IPS-15b (cell line): ENCODE measurements around the gene SNRK.
"Not testable (repeated sequence)": the region's sequence is repeated elsewhere in the genome, so short reads cannot be mapped to it uniquely, and the experiment has no call there.

Source experiments
- H3K27me3 ChIP-seq: one replicate; pipeline ENCODE4 v1.6.1; 2013; ENCODE audit warnings: low read length; ENCODE audit not compliant: control insufficient read depth, insufficient read depth
- H3K36me3 ChIP-seq: one replicate; pipeline ENCODE4 v1.6.1; 2013; ENCODE audit warnings: low read length; ENCODE audit not compliant: control insufficient read depth, insufficient read depth
- H3K4me1 ChIP-seq: one replicate; pipeline ENCODE4 v1.6.1; 2013; ENCODE audit warnings: mild to moderate bottlenecking, low read length; ENCODE audit not compliant: control insufficient read depth, insufficient read depth
- H3K4me3 ChIP-seq: one replicate; pipeline ENCODE4 v1.5.1; 2013; ENCODE audit warnings: low read depth, low read length
- H3K9ac ChIP-seq: one replicate; pipeline ENCODE4 v1.6.1; 2013; ENCODE audit warnings: low read depth, mild to moderate bottlenecking, low read length
- H3K9me3 ChIP-seq: one replicate; pipeline ENCODE4 v1.6.1; 2013; ENCODE audit warnings: mild to moderate bottlenecking, low read length; ENCODE audit not compliant: control insufficient read depth, insufficient read depth

Gene SNRK

DNA sequence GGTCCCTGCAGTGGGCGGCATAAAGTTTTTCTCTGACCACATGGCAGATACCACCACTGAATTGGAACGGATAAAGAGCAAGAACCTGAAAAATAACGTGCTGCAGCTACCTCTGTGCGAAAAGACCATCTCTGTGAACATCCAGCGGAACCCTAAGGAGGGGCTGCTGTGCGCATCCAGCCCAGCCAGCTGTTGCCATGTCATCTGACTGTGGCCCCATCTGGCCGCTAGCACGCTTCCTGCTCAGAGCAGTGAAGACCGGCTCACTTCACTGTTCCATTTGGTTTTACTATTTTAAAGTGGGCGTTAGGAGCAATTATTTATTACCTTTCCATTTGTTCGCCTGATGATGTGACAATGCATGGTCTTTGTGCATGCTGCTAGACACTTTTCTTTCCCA is 62.0 kb downstream of the SNRK start:
- Histone ChIP-seq H3K4me1 (peaks cover 9% of the 10 kb centered on the region), H3K27me3 (peaks cover 5% of the 10 kb centered on the region), H3K4me3 (no peak overlapping the region), H3K9ac (no peak overlapping the region), H3K36me3 (peaks cover 8% of the 10 kb centered on the region), H3K9me3 (no peaks in the 10 kb centered on the region)

DNA sequence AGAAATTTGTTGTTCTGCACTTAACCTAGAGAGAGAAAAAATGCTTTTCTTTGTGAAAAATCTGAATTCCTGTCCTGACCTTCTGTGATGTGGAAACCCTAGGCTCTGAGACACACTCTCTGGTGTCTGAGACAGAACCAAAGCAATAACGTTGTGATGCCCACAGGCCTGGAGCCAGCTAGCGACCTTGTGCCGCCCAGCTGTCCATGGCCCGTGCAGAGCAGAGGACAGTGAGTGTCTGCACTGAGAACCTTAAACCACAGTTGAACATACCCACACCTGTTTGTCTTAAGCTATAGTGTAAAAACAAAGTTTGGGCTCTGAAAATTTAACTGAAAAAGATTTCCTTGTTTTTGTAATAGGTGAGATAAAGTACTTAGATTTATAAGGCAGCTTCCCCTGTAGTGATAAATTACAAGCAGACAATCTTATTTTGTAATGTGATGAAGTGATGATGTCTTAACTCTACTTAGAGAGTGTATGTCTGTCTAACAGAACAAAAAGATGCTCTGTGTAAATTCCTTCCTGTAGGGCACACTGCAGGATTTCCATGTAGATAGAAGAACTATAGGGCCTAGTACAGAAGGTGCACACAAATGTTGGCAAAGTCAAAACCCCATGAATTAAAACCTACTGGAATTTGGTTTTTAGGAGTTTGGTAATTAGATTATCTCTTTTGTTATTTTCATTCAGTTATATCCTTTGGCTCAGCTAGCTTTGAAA is 62.7 kb downstream of the SNRK start:
- Histone ChIP-seq H3K9me3 (no peaks in the 10 kb centered on the region), H3K4me3 (no peak overlapping the region), H3K9ac (no peak overlapping the region), H3K36me3 (peaks cover 8% of the 10 kb centered on the region), H3K27me3 (peaks cover 5% of the 10 kb centered on the region), H3K4me1 (peaks cover 4% of the 10 kb centered on the region)

DNA sequence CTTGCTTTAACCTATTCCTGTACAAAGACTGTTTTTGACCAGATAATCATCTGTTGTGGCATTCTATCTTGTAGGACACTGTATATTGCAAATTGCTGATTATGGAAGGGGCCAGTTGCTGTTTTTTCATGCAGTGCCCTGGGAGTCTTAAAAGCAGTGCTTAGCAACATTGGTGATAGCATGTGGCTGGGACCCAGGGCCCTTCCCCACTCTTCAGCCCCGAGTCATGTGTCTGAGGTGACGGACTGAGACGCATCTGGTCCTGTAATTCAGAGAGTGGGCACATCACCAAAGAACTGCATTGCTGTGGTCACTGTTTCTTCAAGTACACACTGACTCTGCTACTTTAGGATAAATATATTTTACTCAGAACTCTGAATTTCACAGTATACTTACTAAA is 63.4 kb downstream of the SNRK start:
- no peaks in the 10 kb centered on the region for H3K9me3 ChIP-seq
- peaks cover 5% of the 10 kb centered on the region for H3K27me3 ChIP-seq
- H3K4me1 ChIP-seq, result no peaks in the 10 kb centered on the region
- H3K4me3 ChIP-seq, result no peak overlapping the region
- peaks cover 8% of the 10 kb centered on the region for H3K36me3 ChIP-seq
- H3K9ac ChIP-seq, result no peak overlapping the region

DNA sequence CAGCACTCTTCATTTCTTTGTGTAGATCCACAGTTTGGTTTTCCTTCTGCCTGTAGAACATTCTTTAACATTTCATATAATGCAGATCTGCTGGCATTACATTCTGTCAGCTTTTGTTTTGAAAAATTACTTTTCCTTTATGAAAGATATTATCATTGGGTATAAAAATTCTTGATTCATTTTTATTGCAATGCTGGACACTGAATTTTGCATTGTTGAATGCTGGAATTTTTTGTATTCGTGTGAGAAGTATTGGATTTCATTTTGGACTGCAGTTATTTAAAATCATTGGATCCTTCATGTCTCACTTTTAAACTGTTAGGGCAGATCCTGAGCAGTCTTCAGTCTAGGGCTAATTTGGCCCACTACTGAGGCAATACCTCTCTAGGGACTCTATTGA is 67.1 kb downstream of the SNRK start:
- Histone ChIP-seq H3K9me3 (no peaks in the 10 kb centered on the region), H3K36me3 (no peaks in the 10 kb centered on the region)

DNA sequence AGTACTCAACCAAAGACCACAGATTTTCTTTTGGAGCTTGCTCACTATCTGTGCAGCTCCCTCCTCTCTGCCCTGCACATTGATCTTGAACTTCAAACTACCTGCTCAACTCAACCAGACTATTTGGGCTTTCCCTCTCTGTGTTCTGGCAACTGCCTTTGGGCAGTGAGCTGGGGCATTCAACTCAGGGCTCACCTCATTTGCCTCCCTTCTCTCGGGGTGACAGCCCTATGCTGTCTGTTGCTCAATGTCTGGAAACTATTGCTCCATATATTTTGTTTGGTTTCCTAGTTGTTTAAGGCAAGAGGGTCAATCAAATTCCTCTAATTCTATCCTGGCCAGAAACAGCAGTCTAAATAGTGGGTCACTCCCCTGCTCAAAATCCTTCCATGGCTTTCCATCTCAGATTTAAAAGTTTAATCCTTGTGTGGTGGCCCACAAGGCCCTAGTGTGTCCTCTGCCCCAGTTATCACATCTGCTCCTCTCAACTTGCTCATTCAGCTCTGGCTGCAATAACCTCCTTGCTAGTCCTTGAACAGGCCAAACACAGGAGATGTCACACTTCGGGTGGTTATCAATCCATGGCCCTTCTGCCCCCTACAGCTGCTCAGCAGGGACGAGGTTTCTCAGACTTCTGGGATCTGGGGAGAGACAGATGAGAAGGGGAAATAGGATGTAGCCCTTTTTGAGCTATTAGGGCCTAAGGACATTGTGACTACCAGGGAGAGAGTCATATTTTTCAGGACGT is 67.8 kb downstream of the SNRK start:
- Histone ChIP-seq H3K4me3 (no peak overlapping the region), H3K27me3 (peaks cover 7% of the 10 kb centered on the region), H3K9ac (no peak overlapping the region), H3K36me3 (no peaks in the 10 kb centered on the region), H3K4me1 (no peaks in the 10 kb centered on the region), H3K9me3 (no peaks in the 10 kb centered on the region)

More for the DNA sequence above, 67.1 kb downstream of the SNRK start:
- no peak overlapping the region for H3K4me3 ChIP-seq
- H3K9ac ChIP-seq, result no peak overlapping the region
- no peaks in the 10 kb centered on the region for H3K4me1 ChIP-seq
- peaks cover 7% of the 10 kb centered on the region for H3K27me3 ChIP-seq

DNA sequence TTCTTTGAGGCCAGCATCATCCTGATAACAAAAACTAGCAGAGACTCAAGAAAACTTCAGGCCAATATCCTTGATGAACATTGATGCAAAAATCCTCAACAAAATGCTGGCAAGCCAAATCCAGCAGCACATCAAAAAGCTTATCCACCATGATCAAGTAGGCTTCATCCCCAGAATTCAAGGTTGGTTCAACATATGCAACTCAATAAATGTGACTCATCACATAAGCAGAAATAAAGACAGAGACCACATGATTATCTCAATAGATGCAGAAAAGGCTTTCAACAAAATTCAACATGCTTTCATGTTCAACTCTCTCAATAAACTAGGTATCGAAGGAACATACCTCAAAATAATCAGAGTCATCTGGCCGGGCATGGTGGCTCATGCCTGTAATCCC is 69.7 kb downstream of the SNRK start:
- not testable (repeated sequence) for H3K4me3 ChIP-seq, H3K9me3 ChIP-seq, H3K27me3 ChIP-seq, H3K9ac ChIP-seq, H3K36me3 ChIP-seq, H3K4me1 ChIP-seq

DNA sequence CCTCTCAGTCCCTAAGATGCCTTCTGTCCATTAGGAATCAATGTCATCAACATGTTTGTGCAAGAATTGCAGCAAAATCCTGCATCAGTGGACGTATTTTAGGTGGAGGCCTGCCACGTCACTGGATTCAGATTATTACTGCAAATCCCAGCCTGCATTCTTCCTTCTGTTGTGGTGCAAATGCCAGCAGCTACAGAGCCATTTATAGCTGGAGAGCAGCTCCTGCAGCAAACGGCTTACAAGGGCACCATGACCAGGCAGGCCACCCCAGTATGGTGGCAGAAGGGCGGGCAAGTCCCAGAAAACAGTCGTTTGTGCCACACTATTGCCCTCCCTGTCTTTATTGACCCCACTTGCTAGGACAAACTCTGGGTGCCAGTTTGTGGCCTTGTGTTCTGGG is 74.7 kb downstream of the SNRK start:
- no peaks in the 10 kb centered on the region for H3K9me3 ChIP-seq
- peaks cover 5% of the 10 kb centered on the region for H3K36me3 ChIP-seq
- peaks cover 2% of the 10 kb centered on the region for H3K27me3 ChIP-seq
- peaks cover 7% of the 10 kb centered on the region for H3K4me1 ChIP-seq
- H3K9ac ChIP-seq, result no peak overlapping the region
- no peak overlapping the region for H3K4me3 ChIP-seq

DNA sequence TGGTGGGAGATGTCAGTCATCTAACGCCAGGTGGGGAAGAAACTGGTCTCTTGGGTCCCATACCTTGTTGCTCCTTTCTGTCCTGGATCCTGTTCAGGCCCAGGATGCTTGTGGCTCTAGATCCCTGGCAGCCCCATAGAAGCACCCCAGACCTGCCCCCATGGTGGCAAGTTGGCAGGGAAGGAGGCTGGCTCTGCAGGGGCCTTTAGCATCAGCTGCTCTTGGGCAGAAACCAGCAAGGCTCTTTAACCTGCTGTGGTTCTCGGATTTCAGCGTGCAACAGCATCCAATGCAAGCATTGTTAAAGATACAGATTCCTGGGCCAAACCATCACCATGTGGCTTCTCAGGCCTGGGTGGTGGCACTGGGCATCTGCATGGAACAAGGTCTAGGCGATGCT is 75.8 kb downstream of the SNRK start:
- peaks cover 16% of the 10 kb centered on the region for H3K36me3 ChIP-seq
- no peaks in the 10 kb centered on the region for H3K27me3 ChIP-seq
- no peak overlapping the region for H3K4me3 ChIP-seq
- peaks cover 7% of the 10 kb centered on the region for H3K4me1 ChIP-seq
- H3K9me3 ChIP-seq, result no peaks in the 10 kb centered on the region
- H3K9ac ChIP-seq, result no peak overlapping the region

DNA sequence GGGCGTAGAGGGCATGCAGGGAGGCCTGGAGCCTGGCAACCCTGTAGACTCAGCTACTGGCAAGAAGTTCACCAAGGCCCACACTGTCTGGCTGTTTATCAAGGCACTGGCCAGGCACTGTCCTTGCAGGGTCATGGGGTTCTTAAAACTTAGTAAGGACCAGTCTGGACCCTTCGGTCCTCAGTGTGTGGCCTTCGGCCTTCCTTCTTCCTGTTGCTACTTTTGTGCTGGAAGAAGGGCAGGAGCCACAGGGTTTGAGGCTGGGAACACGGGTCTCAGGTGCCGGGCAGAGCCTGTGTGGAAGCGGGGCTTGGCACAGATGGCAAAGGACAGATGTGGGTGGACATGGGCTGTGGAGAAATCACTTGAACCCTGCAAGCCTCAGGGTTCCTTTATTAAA is 76.6 kb downstream of the SNRK start:
- no peak overlapping the region for H3K9ac ChIP-seq
- peaks cover 7% of the 10 kb centered on the region for H3K4me1 ChIP-seq

DNA sequence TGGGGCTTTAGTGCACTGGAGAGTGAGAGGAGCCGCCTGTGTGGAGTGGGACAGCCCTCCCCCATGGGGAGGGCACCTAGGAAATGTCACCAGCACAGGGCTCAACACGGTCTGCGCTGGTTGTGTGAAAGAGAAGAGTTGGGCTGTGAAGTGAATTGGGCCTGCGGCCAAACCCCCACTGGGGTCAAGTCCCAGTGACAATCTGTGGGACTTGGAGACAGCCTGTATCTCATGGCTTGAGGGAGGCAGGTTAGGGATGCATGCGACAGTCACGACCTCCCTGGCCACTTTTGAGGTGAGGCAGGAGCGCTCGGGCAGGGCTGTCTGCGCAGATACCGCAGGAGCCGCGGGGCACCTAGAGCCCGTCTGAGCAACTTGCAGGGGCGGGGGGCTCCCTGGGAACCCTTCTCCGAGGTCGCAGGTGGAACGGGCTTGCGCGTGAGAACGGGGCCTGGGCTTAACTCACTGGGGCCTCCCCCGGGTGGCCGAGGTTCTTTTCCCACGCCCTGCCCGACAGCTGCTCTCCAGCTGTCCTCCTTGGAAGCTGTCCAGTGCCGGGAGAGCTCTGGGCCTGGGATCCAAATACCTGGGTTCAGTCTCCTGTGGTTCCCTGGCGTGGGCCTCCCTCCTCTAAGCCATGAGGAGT is 77.4 kb downstream of the SNRK start:
- Histone ChIP-seq H3K9me3 (no peaks in the 10 kb centered on the region), H3K36me3 (peaks cover 20% of the 10 kb centered on the region)

More for the DNA sequence above, 76.6 kb downstream of the SNRK start:
- Histone ChIP-seq H3K36me3 (peaks cover 20% of the 10 kb centered on the region), H3K4me3 (no peak overlapping the region), H3K9me3 (no peaks in the 10 kb centered on the region), H3K27me3 (no peaks in the 10 kb centered on the region)

DNA sequence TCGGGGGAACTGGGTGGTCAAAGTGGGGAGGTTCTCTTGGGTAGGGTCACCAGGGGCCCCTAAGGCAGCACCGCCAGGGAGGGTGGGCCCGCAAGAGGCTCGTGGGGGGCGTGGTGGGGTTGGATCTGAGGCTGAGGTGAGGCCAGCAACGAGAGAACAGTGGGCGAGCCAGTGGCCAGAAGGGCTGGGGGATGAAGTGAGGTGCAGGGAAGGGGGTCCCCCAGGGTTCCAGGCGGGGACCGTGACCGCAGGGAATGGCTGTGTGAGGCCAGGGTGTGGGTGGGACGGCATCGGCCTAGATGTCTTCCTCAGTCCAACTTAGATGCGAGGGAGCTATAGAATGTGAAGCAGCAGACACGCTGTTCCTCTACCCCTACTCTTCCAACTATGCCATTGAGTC is 78.2 kb downstream of the SNRK start:
- Histone ChIP-seq H3K4me1 (peaks cover 7% of the 10 kb centered on the region), H3K9ac (no peak overlapping the region)

More for the DNA sequence above, 77.4 kb downstream of the SNRK start:
- Histone ChIP-seq H3K4me1 (peaks cover 7% of the 10 kb centered on the region), H3K9ac (no peak overlapping the region), H3K4me3 (no peak overlapping the region), H3K27me3 (no peaks in the 10 kb centered on the region)

DNA sequence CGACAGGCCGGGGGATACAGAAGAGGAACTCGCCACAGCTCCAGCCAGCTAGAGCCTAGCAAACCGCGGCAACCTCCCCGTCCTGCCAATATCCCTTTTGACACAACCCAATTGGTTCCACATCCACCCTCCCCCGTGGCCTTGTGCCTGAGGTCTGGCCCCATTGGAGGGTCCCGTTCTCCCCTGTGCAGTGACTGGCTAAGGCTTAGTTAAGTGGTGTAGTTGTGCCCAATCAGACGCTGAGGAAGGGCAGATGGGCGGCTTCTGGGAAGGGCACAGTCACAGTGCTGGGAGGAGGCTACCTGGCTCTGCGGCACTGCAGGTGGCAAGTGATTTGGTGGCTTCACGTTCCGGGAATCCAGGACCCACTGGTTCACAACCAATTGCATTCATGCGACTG is 78.6 kb downstream of the SNRK start:
- H3K9me3 ChIP-seq, result no peaks in the 10 kb centered on the region
- H3K36me3 ChIP-seq, result peaks cover 20% of the 10 kb centered on the region
- H3K4me3 ChIP-seq, result no peak overlapping the region

More for the DNA sequence above, 78.2 kb downstream of the SNRK start:
- no peaks in the 10 kb centered on the region for H3K27me3 ChIP-seq
- H3K36me3 ChIP-seq, result peaks cover 20% of the 10 kb centered on the region
- no peaks in the 10 kb centered on the region for H3K9me3 ChIP-seq
- no peak overlapping the region for H3K4me3 ChIP-seq

More for the DNA sequence above, 78.6 kb downstream of the SNRK start:
- Histone ChIP-seq H3K9ac (no peak overlapping the region), H3K4me1 (peaks cover 7% of the 10 kb centered on the region), H3K27me3 (no peaks in the 10 kb centered on the region)
